Measurements from ENCODE around the gene ARMH3. TPM values are rescaled to one million over a fixed set of nuclear protein-coding genes. Genes with fewer than 3 reads are reported as not detected.
"Not testable (repeated sequence)": the region's sequence is repeated elsewhere in the genome, so short reads cannot be mapped to it uniquely, and the experiment has no call there.

The ARMH3 gene
- total RNA-seq, 2 donors from 2014 or later, result 36.5 to 39.3 TPM

- DNase-seq (ENCODE audit: low spot score) (no peak), ATAC-seq (no peak)
- Mint-ChIP-seq H3K36me3 (peaks cover 8% of the 10 kb centered on the region), H3K4me3 (no peak overlapping the region), H3K4me1 (ENCODE audit: low read depth in 2 of 2) (peaks cover 4 to 7% of the 10 kb centered on the region in 2 donors), H3K9me3 (no peaks in the 10 kb centered on the region), H3K27me3 (no peaks in the 10 kb centered on the region), H3K27ac (no peak overlapping the region)
These were observed 68.8 kb downstream of the ARMH3 start for GRCh38 chr10:101987136-101987535.

- no peaks in the 10 kb centered on the region for H3K9me3 Mint-ChIP-seq
- no peak for DNase-seq (ENCODE audit: low spot score)
- H3K4me3 Mint-ChIP-seq, result no peak overlapping the region
- peak overlapping the region; percentile 38 to 49 for H3K27ac Mint-ChIP-seq
- peaks cover 4 to 7% of the 10 kb centered on the region in 2 donors for H3K4me1 Mint-ChIP-seq (ENCODE audit: low read depth in 2 of 2)
- H3K36me3 Mint-ChIP-seq, result peaks cover 8% of the 10 kb centered on the region
- H3K27me3 Mint-ChIP-seq, result no peaks in the 10 kb centered on the region
- no peak for ATAC-seq
These were observed 69.4 kb downstream of the ARMH3 start for GRCh38 chr10:101986624-101986971.

- not testable (repeated sequence) for H3K27me3 Mint-ChIP-seq; ATAC-seq; DNase-seq (ENCODE audit: low spot score); H3K9me3 Mint-ChIP-seq; H3K4me1 Mint-ChIP-seq (ENCODE audit: low read depth in 2 of 2); H3K27ac Mint-ChIP-seq; H3K4me3 Mint-ChIP-seq; H3K36me3 Mint-ChIP-seq
These were observed 75.3 kb downstream of the ARMH3 start for GRCh38 chr10:101980677-101981076.

- peaks cover 12 to 14% of the 10 kb centered on the region in 2 donors for H3K4me1 Mint-ChIP-seq (ENCODE audit: low read depth in 2 of 2)
- no peaks in the 10 kb centered on the region for H3K27me3 Mint-ChIP-seq
- H3K36me3 Mint-ChIP-seq, result no peaks in the 10 kb centered on the region
- DNase-seq (ENCODE audit: low spot score), result no peak
- peak overlapping the region; percentile 83 for H3K27ac Mint-ChIP-seq
- no peak for ATAC-seq
- peak overlapping the region; percentile 83 for H3K4me3 Mint-ChIP-seq
- no peaks in the 10 kb centered on the region for H3K9me3 Mint-ChIP-seq
These were observed 81.6 kb downstream of the ARMH3 start for GRCh38 chr10:101974091-101974971.

- Mint-ChIP-seq H3K27ac (peak overlapping the region; percentile 83), H3K36me3 (no peaks in the 10 kb centered on the region), H3K4me3 (no peak overlapping the region), H3K27me3 (no peaks in the 10 kb centered on the region), H3K9me3 (no peaks in the 10 kb centered on the region), H3K4me1 (ENCODE audit: low read depth in 2 of 2) (peaks cover 19% of the 10 kb centered on the region in 2 donors)
- no peak for DNase-seq (ENCODE audit: low spot score)
- no peak for ATAC-seq
These were observed 83.2 kb downstream of the ARMH3 start for GRCh38 chr10:101972761-101973160.

GRCh38 chr10:101969412-101969922, 86.5 kb downstream of the ARMH3 start:
- Mint-ChIP-seq H3K9me3 (no peaks in the 10 kb centered on the region), H3K27ac (peak overlapping the region; percentile 65 to 68), H3K36me3 (no peaks in the 10 kb centered on the region), H3K4me3 (no peak overlapping the region), H3K4me1 (ENCODE audit: low read depth in 2 of 2) (peaks cover 19% of the 10 kb centered on the region in 2 donors), H3K27me3 (no peaks in the 10 kb centered on the region)
- ATAC-seq, result no peak
- DNase-seq (ENCODE audit: low spot score), result no peak

- H3K36me3 Mint-ChIP-seq, result no peaks in the 10 kb centered on the region
- no peak overlapping the region for H3K4me3 Mint-ChIP-seq
- peaks cover 15 to 16% of the 10 kb centered on the region in 2 donors for H3K4me1 Mint-ChIP-seq (ENCODE audit: low read depth in 2 of 2)
- no peaks in the 10 kb centered on the region for H3K27me3 Mint-ChIP-seq
- no peaks in the 10 kb centered on the region for H3K9me3 Mint-ChIP-seq
- ATAC-seq, result no peak
- peak overlapping the region; percentile 65 to 68 for H3K27ac Mint-ChIP-seq
- DNase-seq (ENCODE audit: low spot score), result no peak
These were observed 87.0 kb downstream of the ARMH3 start for GRCh38 chr10:101968940-101969321.

- Mint-ChIP-seq H3K27ac (peak overlapping the region; percentile 65 to 68), H3K4me3 (no peak overlapping the region), H3K4me1 (ENCODE audit: low read depth in 2 of 2) (peaks cover 10% of the 10 kb centered on the region in 2 donors), H3K9me3 (no peaks in the 10 kb centered on the region), H3K27me3 (no peaks in the 10 kb centered on the region), H3K36me3 (no peaks in the 10 kb centered on the region)
- ATAC-seq, result no peak
- DNase-seq (ENCODE audit: low spot score), result no peak
These were observed 87.6 kb downstream of the ARMH3 start for GRCh38 chr10:101968286-101968939.

- H3K27me3 Mint-ChIP-seq, result no peaks in the 10 kb centered on the region
- no peak for DNase-seq (ENCODE audit: low spot score)
- H3K9me3 Mint-ChIP-seq, result no peaks in the 10 kb centered on the region
- no peak overlapping the region for H3K4me3 Mint-ChIP-seq
- peaks cover 7 to 8% of the 10 kb centered on the region in 2 donors for H3K4me1 Mint-ChIP-seq (ENCODE audit: low read depth in 2 of 2)
- no peak overlapping the region for H3K27ac Mint-ChIP-seq
- no peaks in the 10 kb centered on the region for H3K36me3 Mint-ChIP-seq
- ATAC-seq, result no peak
These were observed 88.3 kb downstream of the ARMH3 start for GRCh38 chr10:101967713-101968112.

- Mint-ChIP-seq H3K4me1 (ENCODE audit: low read depth in 2 of 2) (peaks cover 5 to 7% of the 10 kb centered on the region in 2 donors), H3K36me3 (no peaks in the 10 kb centered on the region), H3K27ac (peak overlapping the region in 1 of 2 donors; percentile 35), H3K27me3 (no peaks in the 10 kb centered on the region), H3K9me3 (no peaks in the 10 kb centered on the region), H3K4me3 (no peak overlapping the region)
- ATAC-seq (no peak), DNase-seq (ENCODE audit: low spot score) (no peak)
These were observed 88.9 kb downstream of the ARMH3 start for GRCh38 chr10:101967119-101967518.

GRCh38 chr10:101965075-101965765, 90.8 kb downstream of the ARMH3 start:
- no peak overlapping the region for H3K27ac Mint-ChIP-seq
- H3K36me3 Mint-ChIP-seq, result no peaks in the 10 kb centered on the region
- H3K4me1 Mint-ChIP-seq (ENCODE audit: low read depth in 2 of 2), result peaks cover 5 to 7% of the 10 kb centered on the region in 2 donors
- ATAC-seq (no peak), DNase-seq (ENCODE audit: low spot score) (no peak)
- H3K4me3 Mint-ChIP-seq, result no peak overlapping the region
- H3K9me3 Mint-ChIP-seq, result no peaks in the 10 kb centered on the region
- no peaks in the 10 kb centered on the region for H3K27me3 Mint-ChIP-seq

- Mint-ChIP-seq H3K27me3 (no peaks in the 10 kb centered on the region), H3K4me1 (ENCODE audit: low read depth in 2 of 2) (no peaks in the 10 kb centered on the region), H3K36me3 (no peaks in the 10 kb centered on the region), H3K27ac (no peak overlapping the region), H3K9me3 (no peaks in the 10 kb centered on the region), H3K4me3 (no peak overlapping the region)
- DNase-seq (ENCODE audit: low spot score) (no peak), ATAC-seq (no peak)
These were observed 94.1 kb downstream of the ARMH3 start for GRCh38 chr10:101961591-101962498.

- Mint-ChIP-seq H3K27ac (no peak overlapping the region), H3K36me3 (peaks cover 5% of the 10 kb centered on the region), H3K4me1 (ENCODE audit: low read depth in 2 of 2) (no peaks in the 10 kb centered on the region), H3K27me3 (no peaks in the 10 kb centered on the region), H3K4me3 (no peak overlapping the region), H3K9me3 (no peaks in the 10 kb centered on the region)
- DNase-seq (ENCODE audit: low spot score) (no peak), ATAC-seq (no peak)
These were observed 95.0 kb downstream of the ARMH3 start for GRCh38 chr10:101960879-101961395.
